GM18517 (cell line): ENCODE results near the gene PCDHB7.
"Not testable (repeated sequence)": the region's sequence is repeated elsewhere in the genome, so short reads cannot be mapped to it uniquely, and the experiment has no call there.

Experiments used
- ATAC-seq: cut with Tn5 transposase; IDR thresholded peaks from one replicate; pipeline ENCODE4 v1.9.1; 2021; ENCODE audit warnings: mild to moderate bottlenecking, moderate library complexity; ENCODE audit not compliant: unreplicated experiment

Gene PCDHB7

GRCh38 chr5:141179876-141180275 is 7.4 kb downstream of the PCDHB7 start:
- ATAC-seq, result not testable (repeated sequence)

GRCh38 chr5:141180313-141180712 is 7.9 kb downstream of the PCDHB7 start:
- no peak for ATAC-seq

GRCh38 chr5:141182248-141182647 is 9.8 kb downstream of the PCDHB7 start, which contains the start of gene PCDHB16:
TSS of gene PCDHB16 (plus strand) at chr5:141182387. CDS start at chr5:141182560, 173 bp downstream.
- no peak for ATAC-seq

GRCh38 chr5:141184117-141184855 is 11.8 kb downstream of the PCDHB7 start:
- ATAC-seq, result not testable (repeated sequence)

GRCh38 chr5:141186897-141187512 is 14.6 kb downstream of the PCDHB7 start, which contains the start of gene PCDHB9:
TSS of gene PCDHB9 (plus strand) at chr5:141187161. CDS start at chr5:141187319, 158 bp downstream.
- no peak for ATAC-seq

- ATAC-seq, result not testable (repeated sequence)
Observed at GRCh38 chr5:141188682-141189081, 16.2 kb downstream of the PCDHB7 start.

GRCh38 chr5:141189131-141189530 is 16.7 kb downstream of the PCDHB7 start:
- not testable (repeated sequence) for ATAC-seq

GRCh38 chr5:141192110-141192725 is 19.8 kb downstream of the PCDHB7 start, which contains the start of gene PCDHB10:
TSS of gene PCDHB10 (plus strand) at chr5:141192353. CDS start at chr5:141192553, 200 bp downstream.
- ATAC-seq, result no peak

- ATAC-seq, result not testable (repeated sequence)
Observed at GRCh38 chr5:141194332-141194731, 21.9 kb downstream of the PCDHB7 start.

- no peak for ATAC-seq
Observed at GRCh38 chr5:141196363-141196762, 23.9 kb downstream of the PCDHB7 start.

- ATAC-seq, result no peak
Observed at GRCh38 chr5:141199359-141200235, 27.2 kb downstream of the PCDHB7 start, which contains the start of gene PCDHB11. TSS of gene PCDHB11 (plus strand) at chr5:141199627. CDS start at chr5:141199775, 148 bp downstream.

- ATAC-seq, result not testable (repeated sequence)
Observed at GRCh38 chr5:141201126-141201525, 28.7 kb downstream of the PCDHB7 start.

- ATAC-seq, result not testable (repeated sequence)
Observed at GRCh38 chr5:141201646-141202045, 29.2 kb downstream of the PCDHB7 start.

- ATAC-seq, result no peak
Observed at GRCh38 chr5:141208478-141208877, 36.0 kb downstream of the PCDHB7 start, which contains the start of gene PCDHB12. TSS of gene PCDHB12 (plus strand) at chr5:141208719. CDS start at chr5:141208908, 189 bp downstream.

- ATAC-seq, result not testable (repeated sequence)
Observed at GRCh38 chr5:141210281-141210680, 37.8 kb downstream of the PCDHB7 start.

GRCh38 chr5:141210849-141211248 is 38.4 kb downstream of the PCDHB7 start:
- ATAC-seq, result not testable (repeated sequence)

- not testable (repeated sequence) for ATAC-seq
Observed at GRCh38 chr5:141213656-141214339, 41.4 kb downstream of the PCDHB7 start, which contains the start of gene PCDHB13. TSS of gene PCDHB13 (plus strand) at chr5:141213919. CDS start at chr5:141214124, 205 bp downstream.

- not testable (repeated sequence) for ATAC-seq
Observed at GRCh38 chr5:141214583-141214982, 42.1 kb downstream of the PCDHB7 start.

GRCh38 chr5:141215504-141215903 is 43.1 kb downstream of the PCDHB7 start:
- not testable (repeated sequence) for ATAC-seq
